Astrocyte of the spinal cord (primary cell): ENCODE results near the gene CCR5AS.

Source experiments
- DNase-seq: peaks from one replicate; pipeline ENCODE4 v3.0.0; 2011; ENCODE audit warnings: low read depth, low spot score
- H3K4me3 ChIP-seq: 2 replicates; pipeline ENCODE4 v1.5.1; 2011; ENCODE audit warnings: low read depth, mild to moderate bottlenecking, low read length, moderate library complexity
- in situ Hi-C: cut with HindIII; loops from 2 replicates; pipeline ENCODE4 v1.10.0; 2017; ENCODE audit warnings: low sequenced_read_pairs
- TF ChIP-seq, protein P1 (sequence below): IDR thresholded peaks from 2 replicates; pipeline ENCODE4 v1.5.1; 2012; ENCODE audit warnings: low read depth, mild to moderate bottlenecking, low read length, inconsistent platforms

CCR5AS gene

DNA sequence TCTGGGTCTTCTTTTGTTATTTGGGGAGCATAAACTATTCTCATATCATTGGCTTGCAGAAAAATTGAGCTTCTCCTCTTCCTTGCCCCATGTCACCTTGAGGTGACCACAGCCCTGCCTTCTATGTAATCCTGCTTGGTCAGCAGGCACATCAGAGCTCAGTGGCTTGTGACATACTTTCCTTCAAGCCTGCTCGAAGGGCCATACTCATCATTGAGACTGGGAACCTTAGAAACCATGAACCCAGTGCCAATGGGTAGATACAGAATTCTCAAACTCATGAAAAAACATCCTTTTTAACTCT lies 56.7 kb downstream of the CCR5AS start:
- no peak overlapping the region for H3K4me3 ChIP-seq
- no peak for DNase-seq
- in situ Hi-C loops = no loop called here
- TF ChIP-seq, protein P1, sequence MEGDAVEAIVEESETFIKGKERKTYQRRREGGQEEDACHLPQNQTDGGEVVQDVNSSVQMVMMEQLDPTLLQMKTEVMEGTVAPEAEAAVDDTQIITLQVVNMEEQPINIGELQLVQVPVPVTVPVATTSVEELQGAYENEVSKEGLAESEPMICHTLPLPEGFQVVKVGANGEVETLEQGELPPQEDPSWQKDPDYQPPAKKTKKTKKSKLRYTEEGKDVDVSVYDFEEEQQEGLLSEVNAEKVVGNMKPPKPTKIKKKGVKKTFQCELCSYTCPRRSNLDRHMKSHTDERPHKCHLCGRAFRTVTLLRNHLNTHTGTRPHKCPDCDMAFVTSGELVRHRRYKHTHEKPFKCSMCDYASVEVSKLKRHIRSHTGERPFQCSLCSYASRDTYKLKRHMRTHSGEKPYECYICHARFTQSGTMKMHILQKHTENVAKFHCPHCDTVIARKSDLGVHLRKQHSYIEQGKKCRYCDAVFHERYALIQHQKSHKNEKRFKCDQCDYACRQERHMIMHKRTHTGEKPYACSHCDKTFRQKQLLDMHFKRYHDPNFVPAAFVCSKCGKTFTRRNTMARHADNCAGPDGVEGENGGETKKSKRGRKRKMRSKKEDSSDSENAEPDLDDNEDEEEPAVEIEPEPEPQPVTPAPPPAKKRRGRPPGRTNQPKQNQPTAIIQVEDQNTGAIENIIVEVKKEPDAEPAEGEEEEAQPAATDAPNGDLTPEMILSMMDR = no peak

- no peak for DNase-seq
- in situ Hi-C loops = no loop called here
- H3K4me3 ChIP-seq = no peak overlapping the region
- TF ChIP-seq, protein P1 = no peak
These were observed 57.2 kb downstream of the CCR5AS start for GRCh38 chr3:46349484-46350261.

DNA sequence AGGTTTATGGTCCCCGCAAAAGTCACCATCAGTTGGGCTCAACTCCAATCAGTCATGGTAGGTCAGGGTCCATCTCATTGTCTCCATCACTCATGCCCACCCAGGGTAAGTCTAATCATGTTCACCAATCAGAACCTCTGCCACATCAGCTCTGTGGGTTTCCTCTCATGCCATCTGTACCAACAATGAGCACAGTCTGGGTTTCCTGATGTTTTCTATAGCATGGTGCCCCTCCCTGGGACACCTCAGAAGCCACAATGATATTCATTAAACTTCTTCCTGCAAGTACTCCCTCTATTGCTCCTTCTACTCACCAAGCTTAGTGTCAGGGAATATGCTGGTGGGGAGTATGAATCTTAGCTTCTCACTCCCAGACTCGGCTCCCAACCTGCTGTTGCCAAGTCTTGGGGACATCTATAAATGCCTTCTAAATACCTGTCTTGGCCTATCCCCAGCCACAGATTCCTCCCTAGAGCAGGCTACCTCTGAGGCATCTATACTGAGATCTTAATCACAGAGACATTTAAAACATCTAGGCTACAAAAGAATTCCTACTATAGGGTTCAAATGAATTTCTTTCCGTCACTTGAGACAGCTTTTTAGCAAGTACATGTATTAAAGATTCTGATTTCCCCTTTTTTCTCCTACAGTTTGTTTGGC lies 57.9 kb downstream of the CCR5AS start:
- in situ Hi-C loops = no loop called here
- no peak for DNase-seq
- TF ChIP-seq, protein P1 = no peak
- no peak overlapping the region for H3K4me3 ChIP-seq

GRCh38 chr3:46344476-46344875 lies 62.4 kb downstream of the CCR5AS start:
- DNase-seq = no peak
- in situ Hi-C loops = no loop called here
- no peak overlapping the region for H3K4me3 ChIP-seq
- TF ChIP-seq, protein P1 = no peak

DNA sequence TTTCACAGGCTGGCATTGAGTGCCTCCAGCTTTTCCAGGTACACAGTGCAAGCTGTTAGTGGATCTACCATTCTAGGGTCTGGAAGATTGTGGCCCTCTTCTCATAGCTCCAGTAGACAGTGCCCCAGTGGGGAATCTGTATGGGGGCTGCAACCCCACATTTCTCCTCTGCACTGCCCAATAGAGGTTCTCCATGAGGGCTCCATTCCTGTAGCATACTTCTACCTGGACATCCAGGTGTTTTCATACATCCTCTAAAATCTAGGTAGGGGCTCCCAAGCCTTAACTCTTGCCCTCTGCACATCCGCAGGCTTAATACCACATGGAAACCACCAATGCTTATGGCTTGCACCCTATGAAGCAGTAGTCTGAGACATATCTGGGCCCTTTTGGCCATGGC lies 68.0 kb downstream of the CCR5AS start:
- TF ChIP-seq, protein P1 = no peak
- no peak for DNase-seq
- no peak overlapping the region for H3K4me3 ChIP-seq
- in situ Hi-C loops = no loop called here

GRCh38 chr3:46337911-46338310 lies 69.0 kb downstream of the CCR5AS start:
- in situ Hi-C loops = no loop called here
- TF ChIP-seq, protein P1 = no peak
- no peak overlapping the region for H3K4me3 ChIP-seq
- DNase-seq = no peak
